ACC112 (cell line): Measurements from ENCODE around the gene SNX9.

Experiments used
- H2AFZ ChIP-seq: fragments of 200-600 bp; sonication (generic); one replicate; pipeline ENCODE4 v1.6.0; 2017; ENCODE audit warnings: antibody characterized with exemption, low read length; ENCODE audit not compliant: unreplicated experiment
- H3K27ac ChIP-seq: fragments of 200-600 bp; sonication (generic); 2 replicates; pipeline ENCODE4 v1.5.1; 2014; ENCODE audit warnings: low read depth, mild to moderate bottlenecking, antibody characterized with exemption, low read length, moderate library complexity
- H3K27me3 ChIP-seq: fragments of 200-600 bp; sonication (generic); 2 replicates; pipeline ENCODE4 v1.6.1; 2014; ENCODE audit warnings: mild to moderate bottlenecking, antibody characterized with exemption, low read length, moderate library complexity, mixed read lengths; ENCODE audit not compliant: insufficient read depth
- H3K36me3 ChIP-seq: fragments of 200-600 bp; sonication (generic); 2 replicates; pipeline ENCODE4 v1.6.1; 2016; ENCODE audit warnings: mild to moderate bottlenecking, antibody characterized with exemption, low read length, moderate library complexity, mixed read lengths; ENCODE audit not compliant: insufficient read depth
- H3K4me1 ChIP-seq: fragments of 200-600 bp; sonication (generic); one replicate; pipeline ENCODE4 v1.6.1; 2016; ENCODE audit warnings: low read length, mixed read lengths; ENCODE audit not compliant: insufficient read depth, unreplicated experiment, control insufficient read depth
- H3K4me3 ChIP-seq: fragments of 200-600 bp; sonication (generic); 2 replicates; pipeline ENCODE4 v1.5.1; 2014; ENCODE audit warnings: mild to moderate bottlenecking, low read depth, low read length
- H3K79me2 ChIP-seq: fragments of 200-600 bp; sonication (generic); one replicate; pipeline ENCODE4 v1.6.0; 2016; ENCODE audit warnings: low read length; ENCODE audit not compliant: control insufficient read depth, unreplicated experiment, insufficient read depth

SNX9 gene

GRCh38 chr6:157804448-157805327 is 18.4 kb upstream of the SNX9 start:
- Histone ChIP-seq H3K4me3 (no peak overlapping the region), H3K27me3 (no peaks in the 10 kb centered on the region), H2AFZ (no peak overlapping the region), H3K4me1 (peaks cover 4% of the 10 kb centered on the region), H3K36me3 (no peaks in the 10 kb centered on the region), H3K27ac (no peak overlapping the region), H3K79me2 (no peaks in the 10 kb centered on the region)

DNA sequence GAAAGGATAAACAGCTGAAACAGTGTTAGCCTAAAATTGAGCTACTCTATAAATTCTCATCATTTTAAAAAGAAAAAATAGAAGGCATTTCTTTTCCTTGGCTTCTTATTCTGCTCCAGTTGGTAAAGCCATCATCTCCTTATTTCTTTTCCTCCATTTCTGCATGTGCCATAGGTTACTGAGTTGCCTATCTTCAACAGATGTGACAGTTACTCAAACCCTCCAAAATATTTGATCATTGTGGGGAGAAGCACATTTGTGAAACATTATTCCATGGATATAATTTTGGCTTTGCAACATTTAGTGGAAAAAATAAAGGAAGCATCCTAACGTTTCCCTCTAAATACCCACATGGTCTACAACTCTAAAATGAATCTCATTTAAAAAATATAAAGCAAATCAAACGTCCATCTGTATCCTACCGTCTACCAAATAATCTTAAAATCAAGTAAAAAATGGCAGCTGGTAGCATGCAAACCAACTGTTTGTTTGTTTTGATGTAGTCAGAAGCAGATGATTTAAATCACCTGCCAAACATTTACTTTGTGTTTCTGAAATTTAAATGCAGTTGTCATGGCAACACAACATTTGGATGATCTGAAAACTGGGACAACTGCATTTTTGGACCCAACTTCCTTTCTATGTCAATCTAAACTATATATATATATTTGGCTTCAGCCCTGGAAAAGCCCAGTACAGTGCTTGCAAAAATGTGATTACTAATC is 16.8 kb upstream of the SNX9 start:
- Histone ChIP-seq H3K27me3 (no peaks in the 10 kb centered on the region), H3K27ac (no peak overlapping the region), H3K36me3 (no peaks in the 10 kb centered on the region), H2AFZ (no peak overlapping the region), H3K4me1 (no peaks in the 10 kb centered on the region), H3K79me2 (no peaks in the 10 kb centered on the region), H3K4me3 (no peak overlapping the region)

- Histone ChIP-seq H2AFZ (no peak overlapping the region), H3K4me1 (peaks cover 2% of the 10 kb centered on the region), H3K4me3 (no peak overlapping the region), H3K36me3 (no peaks in the 10 kb centered on the region), H3K79me2 (no peaks in the 10 kb centered on the region), H3K27ac (no peak overlapping the region), H3K27me3 (no peaks in the 10 kb centered on the region)
Observed at GRCh38 chr6:157806856-157807215, 16.2 kb upstream of the SNX9 start.

DNA sequence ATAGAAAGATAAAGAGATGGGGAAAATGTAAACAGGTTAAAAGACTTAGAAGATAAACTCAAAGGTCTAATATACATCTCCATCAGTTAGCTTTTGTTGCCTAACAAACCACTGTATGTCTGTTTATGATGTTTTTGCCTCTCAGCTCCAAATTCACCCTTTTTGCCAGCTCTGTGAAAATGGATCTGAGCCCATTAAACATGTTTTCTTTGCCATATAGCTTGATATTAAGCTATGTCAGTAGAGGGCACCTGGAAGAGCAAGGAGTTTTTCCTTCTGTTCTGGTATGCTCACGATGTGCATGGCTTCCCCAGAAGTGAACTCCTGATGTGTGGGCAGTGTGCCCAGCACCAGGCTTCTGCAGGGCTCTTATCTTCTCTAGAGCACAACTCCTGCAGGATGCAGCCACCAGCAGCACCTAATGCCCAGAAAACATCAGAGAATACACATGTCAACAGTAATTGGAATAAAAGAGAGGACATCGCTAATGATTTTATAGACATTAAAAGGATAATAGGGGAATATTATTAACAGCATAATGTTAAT is 14.6 kb upstream of the SNX9 start:
- Histone ChIP-seq H3K36me3 (no peaks in the 10 kb centered on the region), H3K79me2 (no peaks in the 10 kb centered on the region), H3K27me3 (no peaks in the 10 kb centered on the region)

GRCh38 chr6:157809613-157810012 is 13.4 kb upstream of the SNX9 start:
- Histone ChIP-seq H3K27me3 (no peaks in the 10 kb centered on the region), H2AFZ (no peak overlapping the region), H3K79me2 (no peaks in the 10 kb centered on the region), H3K27ac (no peak overlapping the region), H3K4me1 (peaks cover 29% of the 10 kb centered on the region), H3K36me3 (no peaks in the 10 kb centered on the region), H3K4me3 (no peak overlapping the region)

More for the DNA sequence above, 14.6 kb upstream of the SNX9 start:
- no peak overlapping the region for H3K4me3 ChIP-seq
- no peak overlapping the region for H2AFZ ChIP-seq
- no peak overlapping the region for H3K27ac ChIP-seq
- H3K4me1 ChIP-seq = peaks cover 18% of the 10 kb centered on the region

- no peaks in the 10 kb centered on the region for H3K36me3 ChIP-seq
- peaks cover 30% of the 10 kb centered on the region for H3K4me1 ChIP-seq
- no peaks in the 10 kb centered on the region for H3K79me2 ChIP-seq
- H2AFZ ChIP-seq = no peak overlapping the region
- H3K4me3 ChIP-seq = no peak overlapping the region
- no peaks in the 10 kb centered on the region for H3K27me3 ChIP-seq
- no peak overlapping the region for H3K27ac ChIP-seq
Observed at GRCh38 chr6:157811137-157811475, 11.9 kb upstream of the SNX9 start.

- Histone ChIP-seq H3K4me1 (peaks cover 30% of the 10 kb centered on the region), H3K4me3 (no peak overlapping the region), H3K27me3 (no peaks in the 10 kb centered on the region), H3K36me3 (no peaks in the 10 kb centered on the region), H2AFZ (peak overlapping the region; percentile 53), H3K79me2 (no peaks in the 10 kb centered on the region), H3K27ac (peak overlapping the region; percentile 94; the same call in 1 of the 2 replicates)
Observed at GRCh38 chr6:157811476-157812173, 11.4 kb upstream of the SNX9 start.

DNA sequence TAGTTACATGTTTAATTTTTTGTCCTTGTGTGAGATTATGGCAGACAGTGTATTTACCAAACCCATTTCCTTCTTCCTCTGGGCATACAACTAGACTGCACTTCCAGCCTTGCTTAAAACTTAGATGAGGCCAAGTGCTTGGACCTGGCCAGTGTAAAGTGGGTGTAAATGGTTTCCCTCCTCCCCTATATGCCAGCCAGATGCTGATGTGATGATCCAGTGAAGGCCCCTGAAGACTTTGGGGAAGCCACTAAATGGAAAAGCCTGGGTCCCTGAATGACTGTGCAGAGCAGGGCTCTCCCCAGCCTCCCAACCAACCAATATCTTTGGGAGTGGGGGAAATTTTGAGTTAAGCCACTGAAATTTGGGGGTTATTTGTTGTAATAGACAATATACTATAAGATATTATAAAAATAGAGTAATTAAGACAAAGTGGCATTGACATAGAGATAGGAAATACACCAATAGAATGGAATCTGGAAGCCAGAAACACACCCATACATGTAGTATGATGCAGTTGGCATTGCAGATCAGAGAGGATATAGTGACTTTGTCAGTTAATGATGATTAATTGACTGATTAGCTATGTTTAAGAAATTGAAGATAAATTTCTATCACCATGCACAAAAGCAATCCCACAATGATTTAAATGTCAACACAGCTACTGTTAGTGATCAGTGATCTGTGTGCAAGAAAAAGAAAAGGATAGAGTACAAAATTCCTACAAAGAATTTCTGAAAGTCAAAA is 10.4 kb upstream of the SNX9 start:
- peak overlapping the region; percentile 87 for H2AFZ ChIP-seq
- peak overlapping the region; percentile 94 for H3K27ac ChIP-seq
- peak overlapping the region; percentile 55; the same call in 1 of the 2 replicates for H3K4me3 ChIP-seq

GRCh38 chr6:157813191-157813590 is 9.9 kb upstream of the SNX9 start:
- no peaks in the 10 kb centered on the region for H3K79me2 ChIP-seq
- no peaks in the 10 kb centered on the region for H3K27me3 ChIP-seq
- peak overlapping the region; percentile 94 for H3K27ac ChIP-seq
- no peaks in the 10 kb centered on the region for H3K36me3 ChIP-seq
- peaks cover 30% of the 10 kb centered on the region for H3K4me1 ChIP-seq
- peak overlapping the region; percentile 87 for H2AFZ ChIP-seq
- peak overlapping the region; percentile 55 for H3K4me3 ChIP-seq

More for the DNA sequence above, 10.4 kb upstream of the SNX9 start:
- Histone ChIP-seq H3K36me3 (no peaks in the 10 kb centered on the region), H3K4me1 (peaks cover 30% of the 10 kb centered on the region), H3K79me2 (no peaks in the 10 kb centered on the region), H3K27me3 (no peaks in the 10 kb centered on the region)
